Heart left ventricle (tissue), 13 donors: Measurements from ENCODE around the gene STXBP5.

Source experiments
- POLR2A ChIP-seq, 2 donors: fragments of 450-650 bp; IDR thresholded peaks; one replicate each; pipeline ENCODE4 v1.6.1; 2017; ENCODE audit warnings: antibody characterized with exemption in 2 of 2, mild to moderate bottlenecking in 2 of 2, moderate library complexity in 2 of 2
- TF ChIP-seq, protein P1 (sequence below), 12 donors: fragments of 200-600 bp; sonication (generic) in 4 of 12; IDR thresholded peaks; one replicate each; pipeline versions ENCODE4 v1.5.0 to v1.8.0; 2018 to 2022; ENCODE audit warnings: antibody characterized with exemption in 12 of 12, mild to moderate bottlenecking in 5 of 12
- donor health status: ischemic (EF 13 %, LVEDD 7.1; RV severe dilation, severe dysfunction).
- donor health status: DM: no; HTN: yes; CAD: no.
- donor health status: DM: no; HTN: no; CAD: no.
- donor health status: ischemic (EF 25% LVEDD 6.9; RV normal size, moderate dysfunction).
- donor health status: ischemic (EF 25% LVEDD 5.7; RV mildly dilated, moderate dysfunction).
- donor health status: ischemic (EF 35%, LVEDD 5.7; RV mildly dilated, moderate dysfunction).
- donor health status: nonischemic (EF 11% LVEDD 7.7; RV severe dilation, severe dysfunction).
- donor health status: DM: yes; HTN: yes; CAD: no.
- donor health status: PGD.
- donor health status: ischemic (EF 29% LVEDD 5.4; RV normal size, mild dysfunction).
- donor health status: nonischemic (EF 23%, LVEDD 6.1; RV moderate dilation, normal function).

DNA sequence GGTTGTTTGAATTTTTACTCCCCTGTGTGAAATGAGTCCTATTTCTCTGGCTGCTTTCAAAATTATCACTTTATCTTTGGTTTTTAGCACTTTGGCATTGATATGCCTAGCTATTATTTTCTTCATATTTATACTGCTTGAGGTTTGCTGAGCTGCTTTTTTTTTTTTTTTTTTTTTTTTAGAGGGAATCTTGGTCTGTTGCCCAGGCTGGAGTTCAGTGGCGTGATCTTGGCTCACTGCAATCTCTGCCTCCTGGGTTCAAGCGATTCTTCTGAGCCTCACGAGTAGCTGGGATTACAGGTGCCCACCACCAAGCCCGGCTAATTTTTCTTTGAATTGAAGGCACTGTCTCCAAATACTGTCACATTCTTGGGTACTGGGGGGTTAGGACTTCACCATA, 40.6 kb downstream of the STXBP5 start:
- TF ChIP-seq, protein P1, sequence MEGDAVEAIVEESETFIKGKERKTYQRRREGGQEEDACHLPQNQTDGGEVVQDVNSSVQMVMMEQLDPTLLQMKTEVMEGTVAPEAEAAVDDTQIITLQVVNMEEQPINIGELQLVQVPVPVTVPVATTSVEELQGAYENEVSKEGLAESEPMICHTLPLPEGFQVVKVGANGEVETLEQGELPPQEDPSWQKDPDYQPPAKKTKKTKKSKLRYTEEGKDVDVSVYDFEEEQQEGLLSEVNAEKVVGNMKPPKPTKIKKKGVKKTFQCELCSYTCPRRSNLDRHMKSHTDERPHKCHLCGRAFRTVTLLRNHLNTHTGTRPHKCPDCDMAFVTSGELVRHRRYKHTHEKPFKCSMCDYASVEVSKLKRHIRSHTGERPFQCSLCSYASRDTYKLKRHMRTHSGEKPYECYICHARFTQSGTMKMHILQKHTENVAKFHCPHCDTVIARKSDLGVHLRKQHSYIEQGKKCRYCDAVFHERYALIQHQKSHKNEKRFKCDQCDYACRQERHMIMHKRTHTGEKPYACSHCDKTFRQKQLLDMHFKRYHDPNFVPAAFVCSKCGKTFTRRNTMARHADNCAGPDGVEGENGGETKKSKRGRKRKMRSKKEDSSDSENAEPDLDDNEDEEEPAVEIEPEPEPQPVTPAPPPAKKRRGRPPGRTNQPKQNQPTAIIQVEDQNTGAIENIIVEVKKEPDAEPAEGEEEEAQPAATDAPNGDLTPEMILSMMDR (IDR thresholded peaks at IDR 0.05) = no peak
- no peak for TF ChIP-seq POLR2A (IDR thresholded peaks at IDR 0.05)
